ENCODE data around the gene SELENOT. TPM values are rescaled to one million over a fixed set of nuclear protein-coding genes. Genes with fewer than 3 reads are reported as not detected.
A peak's percentile ranks its signal among the peaks of the same experiment; 100 is the strongest.
"Not testable (repeated sequence)": the region's sequence is repeated elsewhere in the genome, so short reads cannot be mapped to it uniquely, and the experiment has no call there.

Gene SELENOT
- total and polyA plus RNA-seq, 7 experiments from 2014 or later, result 51.3 to 179 (median 92.1) TPM

DNA sequence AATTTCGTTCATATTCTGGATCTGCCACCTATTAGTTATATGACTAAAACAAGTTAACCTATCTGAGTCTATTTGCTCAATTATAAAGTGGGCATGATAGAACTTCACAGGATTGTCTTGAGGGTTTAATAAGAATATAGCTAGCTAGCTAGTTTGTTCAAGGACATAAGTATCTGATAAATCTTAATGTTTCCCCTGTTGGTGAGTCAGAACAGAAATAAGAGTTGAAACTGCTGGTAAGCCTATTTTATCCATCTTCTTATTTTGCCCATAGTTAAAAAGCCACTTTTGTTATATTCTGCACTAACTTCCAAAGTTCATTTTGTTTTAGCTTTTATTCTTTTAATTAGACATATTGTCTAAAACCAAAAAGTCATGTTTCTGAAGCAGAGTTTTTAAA lies 9.4 kb downstream of the SELENOT start:
- ChIA-PET CTCF (no interaction called here), POLR2A (interaction anchor here (1.1 kb wide), 1 partner anchor 9 kb away, joined by 3 read pairs; the partner anchor contains the start of gene SELENOT)
- no peak overlapping the region for H3K4me3 Mint-ChIP-seq
- no peaks in the 10 kb centered on the region for H3K27me3 Mint-ChIP-seq
- H3K9me3 Mint-ChIP-seq, result peaks cover 0 to 5% (median 0%) of the 10 kb centered on the region in 11 donors
- DNase-seq, result no peak
- Histone ChIP-seq H3K36me3 (ENCODE audit: control insufficient read depth in 2 of 3, insufficient read depth in 3 of 3, low read length in 3 of 3) (peaks cover 0 to 14% (median 0%) of the 10 kb centered on the region in 3 experiments), H3K27ac (ENCODE audit: low read depth, low read length) (no peak overlapping the region), H3K9me3 (ENCODE audit: control insufficient read depth in 2 of 3, low read length in 3 of 3) (no peaks in the 10 kb centered on the region), H3K4me1 (ENCODE audit: control insufficient read depth in 2 of 2, insufficient read depth in 2 of 2, low read length in 2 of 2) (peaks cover 28 to 37% of the 10 kb centered on the region in 2 donors), H3K4me3 (ENCODE audit: low read length) (no peak overlapping the region), H3K27me3 (ENCODE audit: control insufficient read depth in 2 of 2, insufficient read depth in 2 of 2, low read length in 2 of 2) (no peaks in the 10 kb centered on the region)
- peaks cover 53 to 78% (median 73%) of the 10 kb centered on the region in 7 donors for H3K4me1 Mint-ChIP-seq
- peaks cover 7 to 32% (median 29%) of the 10 kb centered on the region in 5 donors for H3K36me3 Mint-ChIP-seq
- H3K27ac Mint-ChIP-seq, result no peak overlapping the region
- ATAC-seq, result no peak
- intact Hi-C loops (cut with micrococcal nuclease), result no loop called here

DNA sequence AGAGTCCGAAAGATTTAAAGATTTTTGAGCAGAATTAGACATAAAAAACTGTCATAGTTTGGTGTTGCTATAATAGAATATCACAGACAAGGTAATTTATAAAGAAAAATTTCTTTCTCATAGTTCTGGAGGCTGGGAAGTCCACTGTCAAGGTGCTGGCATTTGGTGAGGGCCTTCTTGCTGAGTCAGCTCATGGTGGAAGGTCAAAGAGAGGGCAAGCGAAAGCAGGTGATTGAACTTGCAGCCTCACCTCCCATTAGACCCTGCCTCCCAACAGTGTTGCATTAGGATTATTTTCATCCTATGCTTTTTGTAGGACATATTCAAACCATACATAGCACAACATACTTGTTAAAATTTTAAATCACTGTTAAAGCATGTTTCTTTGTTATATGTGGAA lies 9.9 kb downstream of the SELENOT start:
- CTCF ChIA-PET, result no interaction called here
- POLR2A ChIA-PET, result interaction anchor here (1.1 kb wide), 1 partner anchor 10 kb away, joined by 3 read pairs; the partner anchor contains the start of gene SELENOT
- peaks cover 28 to 32% of the 10 kb centered on the region in 2 donors for H3K4me1 ChIP-seq (ENCODE audit: control insufficient read depth in 2 of 2, insufficient read depth in 2 of 2, low read length in 2 of 2)
- no peaks in the 10 kb centered on the region for H3K9me3 ChIP-seq (ENCODE audit: control insufficient read depth in 2 of 3, low read length in 3 of 3)
- DNase-seq (no peak), ATAC-seq (no peak)
- intact Hi-C loops (cut with micrococcal nuclease), result no loop called here
- no peak overlapping the region for H3K27ac ChIP-seq (ENCODE audit: low read depth, low read length)
- Mint-ChIP-seq H3K4me3 (peak overlapping the region in 5 of 10 donors; percentile 27 to 48 (median 39)), H3K27ac (peak overlapping the region in 3 of 9 donors; percentile 2 to 51 (median 22)), H3K9me3 (peaks cover 0 to 5% (median 0%) of the 10 kb centered on the region in 11 donors), H3K27me3 (no peaks in the 10 kb centered on the region), H3K4me1 (peaks cover 51 to 75% (median 71%) of the 10 kb centered on the region in 7 donors), H3K36me3 (peaks cover 7 to 28% (median 25%) of the 10 kb centered on the region in 5 donors)
- H3K4me3 ChIP-seq (ENCODE audit: low read length), result no peak overlapping the region
- no peaks in the 10 kb centered on the region for H3K27me3 ChIP-seq (ENCODE audit: control insufficient read depth in 2 of 2, insufficient read depth in 2 of 2, low read length in 2 of 2)
- H3K36me3 ChIP-seq (ENCODE audit: control insufficient read depth in 2 of 3, insufficient read depth in 3 of 3, low read length in 3 of 3), result peaks cover 0 to 14% (median 0%) of the 10 kb centered on the region in 3 experiments

GRCh38 chr3:150613709-150614480 lies 10.8 kb downstream of the SELENOT start:
- no peak for DNase-seq
- intact Hi-C loops (cut with micrococcal nuclease), result no loop called here
- CTCF ChIA-PET, result interaction anchor here (0.7 to 1.0 kb wide), 2 partner anchors 85 to 310 kb away, joined by 3 to 4 read pairs; no protein-coding TSS in a partner anchor
- ATAC-seq, result no peak
- Histone ChIP-seq H3K36me3 (ENCODE audit: control insufficient read depth in 2 of 3, insufficient read depth in 3 of 3, low read length in 3 of 3) (peaks cover 0 to 20% (median 0%) of the 10 kb centered on the region in 3 experiments), H3K27me3 (ENCODE audit: control insufficient read depth in 2 of 2, insufficient read depth in 2 of 2, low read length in 2 of 2) (no peaks in the 10 kb centered on the region), H3K9me3 (ENCODE audit: control insufficient read depth in 2 of 3, low read length in 3 of 3) (no peaks in the 10 kb centered on the region), H3K4me1 (ENCODE audit: control insufficient read depth in 2 of 2, insufficient read depth in 2 of 2, low read length in 2 of 2) (peaks cover 23 to 26% of the 10 kb centered on the region in 2 donors), H3K4me3 (ENCODE audit: low read length) (no peak overlapping the region), H3K27ac (ENCODE audit: low read depth, low read length) (no peak overlapping the region)
- Mint-ChIP-seq H3K27me3 (no peaks in the 10 kb centered on the region), H3K9me3 (peaks cover 0 to 5% (median 0%) of the 10 kb centered on the region in 11 donors), H3K4me3 (peak overlapping the region in 5 of 10 donors; percentile 3 to 46 (median 27)), H3K4me1 (peaks cover 54 to 75% (median 72%) of the 10 kb centered on the region in 7 donors), H3K27ac (peak overlapping the region in 6 of 9 donors; percentile 2 to 71 (median 20)), H3K36me3 (peaks cover 7 to 35% (median 28%) of the 10 kb centered on the region in 5 donors)
- POLR2A ChIA-PET, result interaction anchor here (1.1 kb wide), 1 partner anchor 11 kb away, joined by 3 read pairs; the partner anchor contains the start of gene SELENOT

- peaks cover 3 to 19% (median 12%) of the 10 kb centered on the region in 5 donors for H3K36me3 Mint-ChIP-seq
- Histone ChIP-seq H3K27ac (ENCODE audit: low read depth, low read length) (no peak overlapping the region), H3K4me3 (ENCODE audit: low read length) (no peak overlapping the region), H3K9me3 (ENCODE audit: control insufficient read depth in 2 of 3, low read length in 3 of 3) (no peaks in the 10 kb centered on the region), H3K36me3 (ENCODE audit: control insufficient read depth in 2 of 3, insufficient read depth in 3 of 3, low read length in 3 of 3) (peaks cover under 1 to 17% (median 2%) of the 10 kb centered on the region in 3 experiments), H3K27me3 (ENCODE audit: control insufficient read depth in 2 of 2, insufficient read depth in 2 of 2, low read length in 2 of 2) (no peaks in the 10 kb centered on the region), H3K4me1 (ENCODE audit: control insufficient read depth in 2 of 2, insufficient read depth in 2 of 2, low read length in 2 of 2) (peaks cover 7 to 17% of the 10 kb centered on the region in 2 donors)
- no peak for DNase-seq
- H3K9me3 Mint-ChIP-seq, result no peaks in the 10 kb centered on the region
- peaks cover 32 to 67% (median 57%) of the 10 kb centered on the region in 7 donors for H3K4me1 Mint-ChIP-seq
- intact Hi-C loops (cut with micrococcal nuclease), result no loop called here
- peak overlapping the region in 1 of 10 donors; percentile 13 for H3K4me3 Mint-ChIP-seq
- H3K27me3 Mint-ChIP-seq, result no peaks in the 10 kb centered on the region
- peak overlapping the region in 3 of 9 donors; percentile 41 to 65 (median 45) for H3K27ac Mint-ChIP-seq
- ChIA-PET POLR2A (interaction anchor here (0.9 kb wide), 1 partner anchor 104 kb away, joined by 3 read pairs; no protein-coding TSS in a partner anchor), CTCF (interaction anchor here (1.0 kb wide), 1 partner anchor 7 kb away, joined by 3 read pairs; no protein-coding TSS in a partner anchor)
- ATAC-seq, result no peak
Measured at GRCh38 chr3:150620002-150620689, 17.0 kb downstream of the SELENOT start.

DNA sequence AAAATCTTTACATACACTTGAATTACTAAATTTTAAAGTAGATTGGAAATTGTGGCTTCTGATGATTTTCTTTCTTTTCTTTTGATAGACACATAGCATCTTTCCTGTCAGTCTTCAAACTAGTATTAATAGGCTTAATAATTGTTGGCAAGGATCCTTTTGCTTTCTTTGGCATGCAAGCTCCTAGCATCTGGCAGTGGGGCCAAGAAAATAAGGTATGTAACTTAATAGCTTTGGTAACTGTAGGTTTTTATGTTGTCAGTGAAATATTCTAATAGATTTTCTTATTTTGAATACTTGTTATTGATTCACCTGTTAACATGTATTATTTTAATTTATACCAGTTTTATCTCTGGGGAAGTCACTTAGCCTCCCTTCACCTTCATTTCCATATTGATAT lies 19.8 kb downstream of the SELENOT start:
- peaks cover 4 to 35% (median 18%) of the 10 kb centered on the region in 3 experiments for H3K36me3 ChIP-seq (ENCODE audit: control insufficient read depth in 2 of 3, insufficient read depth in 3 of 3, low read length in 3 of 3)
- intact Hi-C loops (cut with micrococcal nuclease), result loop anchor here in 1 of 2 donors (2.0 kb wide), 1 partner anchor 14 kb away; no protein-coding TSS in a partner anchor
- H3K27me3 ChIP-seq (ENCODE audit: control insufficient read depth in 2 of 2, insufficient read depth in 2 of 2, low read length in 2 of 2); H3K9me3 ChIP-seq (ENCODE audit: control insufficient read depth in 2 of 3, low read length in 3 of 3); ATAC-seq; H3K27me3 Mint-ChIP-seq; H3K4me3 Mint-ChIP-seq; DNase-seq; POLR2A ChIA-PET; H3K4me3 ChIP-seq (ENCODE audit: low read length); H3K9me3 Mint-ChIP-seq; H3K27ac ChIP-seq (ENCODE audit: low read depth, low read length); CTCF ChIA-PET: not testable (repeated sequence)
- H3K4me1 ChIP-seq (ENCODE audit: control insufficient read depth in 2 of 2, insufficient read depth in 2 of 2, low read length in 2 of 2), result peaks cover 7 to 17% of the 10 kb centered on the region in 2 donors
- peaks cover 25 to 60% (median 47%) of the 10 kb centered on the region in 7 donors for H3K4me1 Mint-ChIP-seq
- H3K27ac Mint-ChIP-seq, result peak overlapping the region in 4 of 9 donors; percentile 3 to 48 (median 47)
- peaks cover 9 to 39% (median 26%) of the 10 kb centered on the region in 5 donors for H3K36me3 Mint-ChIP-seq

DNA sequence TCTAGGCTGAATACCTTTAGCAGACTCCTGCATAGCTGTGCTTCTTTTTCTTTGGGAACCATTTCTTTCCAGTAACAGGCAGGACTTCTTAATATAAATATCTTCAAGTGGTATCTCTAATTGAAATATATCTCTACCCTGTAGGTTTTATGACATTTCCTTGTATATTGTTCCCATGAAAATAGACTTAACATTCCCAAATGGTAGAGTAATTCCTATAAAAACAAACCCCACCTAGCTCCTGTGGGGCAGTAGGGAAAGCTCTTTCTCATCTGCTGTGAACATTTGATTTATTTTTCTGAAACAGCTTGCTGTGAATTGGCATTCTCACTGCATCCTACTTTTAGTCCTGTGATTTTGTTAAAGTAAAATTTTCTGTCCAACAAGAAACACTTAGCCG lies 20.8 kb downstream of the SELENOT start:
- H3K27me3 Mint-ChIP-seq, result no peaks in the 10 kb centered on the region
- no peak for DNase-seq
- Histone ChIP-seq H3K27me3 (ENCODE audit: control insufficient read depth in 2 of 2, insufficient read depth in 2 of 2, low read length in 2 of 2) (no peaks in the 10 kb centered on the region), H3K4me1 (ENCODE audit: control insufficient read depth in 2 of 2, insufficient read depth in 2 of 2, low read length in 2 of 2) (peaks cover 7 to 17% of the 10 kb centered on the region in 2 donors), H3K9me3 (ENCODE audit: control insufficient read depth in 2 of 3, low read length in 3 of 3) (no peaks in the 10 kb centered on the region), H3K36me3 (ENCODE audit: control insufficient read depth in 2 of 3, insufficient read depth in 3 of 3, low read length in 3 of 3) (peaks cover 4 to 28% (median 18%) of the 10 kb centered on the region in 3 experiments), H3K4me3 (ENCODE audit: low read length) (no peak overlapping the region), H3K27ac (ENCODE audit: low read depth, low read length) (no peak overlapping the region)
- H3K4me1 Mint-ChIP-seq, result peaks cover 21 to 50% (median 39%) of the 10 kb centered on the region in 7 donors
- CTCF ChIA-PET, result interaction anchor here (0.8 kb wide), 1 partner anchor 15 kb away, joined by 3 read pairs; no protein-coding TSS in a partner anchor
- H3K27ac Mint-ChIP-seq, result peak overlapping the region in 4 of 9 donors; percentile 45 to 67 (median 54)
- POLR2A ChIA-PET, result interaction anchor here (0.5 kb wide), 1 partner anchor 216 kb away, joined by 3 read pairs; the partner anchor contains the start of gene TSC22D2
- peaks cover 9 to 36% (median 21%) of the 10 kb centered on the region in 5 donors for H3K36me3 Mint-ChIP-seq
- H3K9me3 Mint-ChIP-seq, result no peaks in the 10 kb centered on the region
- intact Hi-C loops (cut with micrococcal nuclease), result loop anchor here in 1 of 2 donors (2.0 kb wide), 1 partner anchor 13 kb away; no protein-coding TSS in a partner anchor
- no peak for ATAC-seq
- no peak overlapping the region for H3K4me3 Mint-ChIP-seq
